T follicular helper cell (primary cell): ENCODE measurements around the gene C16orf86.

Experiments used
- DNase-seq: peaks from one replicate; pipeline ENCODE4 v3.0.0-alpha.2; 2020; ENCODE audit warnings: low read depth

Gene C16orf86

GRCh38 chr16:67667453-67667816, 821 bp downstream of the C16orf86 start:
- no peak for DNase-seq

GRCh38 chr16:67667817-67668494, 1.3 kb downstream of the C16orf86 start:
- DNase-seq = peak; percentile 74

GRCh38 chr16:67668495-67669157, 2.0 kb downstream of the C16orf86 start:
- no peak for DNase-seq

GRCh38 chr16:67669499-67670101, 3.0 kb downstream of the C16orf86 start:
- DNase-seq = no peak

- no peak for DNase-seq
Observed at GRCh38 chr16:67672306-67672705, 5.7 kb downstream of the C16orf86 start.

GRCh38 chr16:67672739-67673662, 6.4 kb downstream of the C16orf86 start:
- peak; percentile 34 for DNase-seq

- no peak for DNase-seq
Observed at GRCh38 chr16:67673712-67674580, 7.3 kb downstream of the C16orf86 start.

GRCh38 chr16:67674851-67675578, 8.4 kb downstream of the C16orf86 start:
- DNase-seq = no peak

- no peak for DNase-seq
Observed at GRCh38 chr16:67675579-67675935, 8.9 kb downstream of the C16orf86 start.

- no peak for DNase-seq
Observed at GRCh38 chr16:67675999-67676398, 9.4 kb downstream of the C16orf86 start.

GRCh38 chr16:67676516-67676915, 9.9 kb downstream of the C16orf86 start:
- DNase-seq = no peak

GRCh38 chr16:67676939-67677338, 10.3 kb downstream of the C16orf86 start:
- no peak for DNase-seq

- no peak for DNase-seq
Observed at GRCh38 chr16:67677712-67678111, 11.1 kb downstream of the C16orf86 start.

- no peak for DNase-seq
Observed at GRCh38 chr16:67678354-67679023, 11.9 kb downstream of the C16orf86 start.

GRCh38 chr16:67679935-67680897, 13.6 kb downstream of the C16orf86 start:
- DNase-seq = no peak

- no peak for DNase-seq
Observed at GRCh38 chr16:67683767-67684166, 17.2 kb downstream of the C16orf86 start.

GRCh38 chr16:67685388-67686112, 18.9 kb downstream of the C16orf86 start:
- no peak for DNase-seq
